Kidney glomerular epithelial cell (primary cell): ENCODE data around the gene LRRC63.
A peak's percentile ranks its signal among the peaks of the same experiment; 100 is the strongest.

Experiments
- DNase-seq: peaks from one replicate; lab custom pipeline; 2025; lab: John Stamatoyannopoulos, UW

LRRC63 gene

GRCh38 chr13:46310066-46310465, 98.3 kb downstream of the LRRC63 start:
- no peak for DNase-seq

DNA sequence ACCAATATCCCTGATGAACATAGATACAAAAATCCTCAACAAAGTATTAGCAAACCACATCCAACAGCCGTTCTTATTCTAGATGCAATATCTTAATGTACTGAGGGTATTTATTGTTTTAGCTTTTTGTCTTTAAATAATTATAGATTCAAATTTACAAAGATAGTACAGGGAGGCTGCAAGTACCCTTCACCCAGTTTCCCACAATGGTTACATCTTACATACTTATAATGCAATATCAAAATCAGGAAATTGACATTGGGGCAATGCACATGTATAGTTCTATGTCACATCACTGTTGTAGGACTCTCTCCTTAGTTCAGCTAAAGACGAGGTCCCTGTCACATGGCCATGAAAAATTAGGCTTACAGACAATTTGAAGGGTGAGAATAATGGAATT, 99.5 kb downstream of the LRRC63 start:
- DNase-seq: no peak

DNA sequence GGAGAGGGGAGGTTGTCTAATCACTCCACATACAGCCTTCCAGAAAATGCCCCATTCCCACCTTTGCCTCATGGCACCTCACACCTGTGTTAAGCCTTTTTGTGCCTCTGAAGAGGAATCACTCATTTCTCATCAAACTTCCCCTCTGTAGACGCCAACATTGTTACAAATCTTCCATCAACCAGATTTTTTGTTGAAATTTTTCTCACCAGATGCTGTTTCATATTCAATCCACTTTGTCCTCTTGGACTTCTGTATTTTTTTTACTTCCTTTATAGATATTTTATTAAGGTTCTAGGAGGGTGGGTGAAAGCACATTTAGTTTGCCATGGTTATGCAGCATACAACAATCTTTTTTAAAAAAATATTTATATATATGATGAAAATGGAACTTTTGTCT, 101.3 kb downstream of the LRRC63 start:
- DNase-seq: no peak

DNA sequence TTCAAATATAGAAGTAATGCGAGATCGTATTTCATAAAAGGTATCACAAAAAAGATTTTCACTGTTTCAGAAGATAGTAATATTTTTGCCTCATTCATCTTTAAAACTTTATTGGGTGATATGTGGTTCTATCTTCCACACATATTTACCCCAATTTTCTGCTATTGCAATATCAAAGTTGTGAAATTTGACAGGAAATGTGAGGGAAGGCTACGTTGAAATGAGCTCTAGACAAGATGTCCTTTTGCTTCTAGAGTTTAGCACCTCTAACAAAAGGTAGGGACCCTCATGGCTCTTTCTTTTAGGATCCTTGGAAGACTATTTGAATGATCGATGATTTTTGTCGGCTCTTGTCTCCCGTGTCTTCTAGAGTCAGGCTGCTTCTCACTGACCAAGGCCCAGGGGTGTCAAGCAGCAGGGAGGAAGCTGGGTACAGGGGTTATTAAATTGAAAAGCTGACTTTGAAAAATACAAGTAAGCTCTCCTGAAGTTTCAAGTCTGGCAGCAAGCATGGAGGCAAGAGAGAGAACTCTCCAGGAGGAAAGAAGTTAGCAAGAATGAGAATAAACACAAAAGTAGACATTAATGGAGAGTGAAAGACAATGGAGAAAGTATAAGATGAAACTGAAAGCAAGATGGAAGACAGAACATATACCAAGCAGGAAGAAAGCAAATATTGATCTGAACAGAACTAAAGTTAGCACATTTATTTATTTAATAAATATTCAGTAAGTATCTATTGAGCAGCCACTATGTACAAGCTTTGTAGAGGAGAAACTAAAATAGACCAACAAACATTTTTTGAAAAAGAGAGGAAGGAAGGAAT, 101.9 kb downstream of the LRRC63 start:
- DNase-seq: no peak

DNA sequence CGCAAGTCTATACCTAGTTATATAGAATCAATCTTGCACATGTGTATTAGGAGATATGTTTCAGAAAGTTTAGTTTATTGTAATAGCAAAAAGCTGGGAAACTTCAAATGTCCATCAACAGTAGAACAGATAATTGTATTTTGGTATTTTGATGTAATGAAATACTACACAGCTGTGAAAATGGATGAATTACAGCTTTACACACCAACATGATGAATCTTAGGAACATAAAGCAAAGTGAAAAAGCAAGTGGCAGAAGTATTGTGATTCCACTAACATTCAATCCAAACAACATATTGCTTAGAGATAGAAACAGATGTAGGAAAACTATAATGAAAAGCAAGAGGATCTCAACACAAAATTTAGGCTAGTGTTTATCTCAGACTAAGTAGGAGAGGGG, 102.9 kb downstream of the LRRC63 start:
- DNase-seq: no peak

DNA sequence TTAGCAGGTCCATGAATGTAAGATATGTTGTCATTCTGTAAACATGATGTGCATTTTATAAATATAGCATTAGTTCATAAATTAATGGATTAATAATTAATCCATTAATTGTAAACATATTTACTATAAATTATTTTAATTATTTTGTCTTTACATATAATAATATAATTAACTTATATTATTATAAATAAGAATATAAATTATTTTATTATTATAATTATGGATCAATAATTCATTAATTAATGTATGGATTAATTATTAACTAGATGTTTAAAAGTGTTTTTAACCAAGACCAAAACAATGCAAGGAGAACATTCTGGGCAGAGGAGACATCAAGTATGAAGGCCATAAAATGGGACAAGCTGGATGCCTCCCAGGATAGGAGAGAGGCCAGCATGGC, 103.3 kb downstream of the LRRC63 start:
- no peak for DNase-seq

GRCh38 chr13:46315491-46316075, 103.9 kb downstream of the LRRC63 start:
- no peak for DNase-seq

GRCh38 chr13:46317120-46317519, 105.4 kb downstream of the LRRC63 start:
- DNase-seq: no peak

DNA sequence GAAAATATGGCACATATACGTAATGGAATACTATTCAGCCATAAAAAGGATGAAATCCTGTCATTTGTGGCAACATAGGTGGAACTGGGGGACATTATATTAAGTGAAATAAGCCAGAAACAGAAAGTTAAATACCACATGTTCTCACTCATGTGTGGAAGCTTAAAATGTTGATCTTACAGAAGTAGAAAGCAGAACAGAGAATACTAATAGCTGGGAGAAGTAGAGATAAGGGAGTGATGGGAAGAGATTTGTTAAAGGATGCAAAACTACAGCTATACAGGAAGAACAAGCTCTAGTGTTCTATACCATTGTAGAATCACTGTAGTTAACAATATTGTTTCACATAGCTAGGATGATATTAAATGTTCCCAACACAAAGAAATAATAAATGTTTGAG, 107.3 kb downstream of the LRRC63 start:
- no peak for DNase-seq

DNA sequence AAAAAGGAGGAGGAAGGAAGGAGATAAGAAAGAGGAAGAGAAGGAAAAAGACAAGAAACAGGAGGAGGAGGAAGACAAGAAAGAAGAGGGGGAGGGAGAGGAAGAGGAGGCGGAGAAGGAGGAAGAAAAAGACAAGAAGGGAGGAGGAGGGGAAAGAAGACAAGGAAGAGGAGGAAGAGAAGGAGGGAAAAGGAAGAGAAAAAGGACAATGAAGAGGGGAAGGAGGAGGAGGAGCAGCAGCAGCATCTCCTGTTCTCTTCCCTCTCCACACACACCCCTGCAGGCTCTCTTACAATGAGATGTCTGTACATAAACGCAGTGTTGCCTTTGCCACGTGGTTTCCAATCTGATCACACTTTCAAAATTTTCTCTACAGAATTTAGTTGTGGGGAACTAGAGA, 108.7 kb downstream of the LRRC63 start:
- DNase-seq: no peak

DNA sequence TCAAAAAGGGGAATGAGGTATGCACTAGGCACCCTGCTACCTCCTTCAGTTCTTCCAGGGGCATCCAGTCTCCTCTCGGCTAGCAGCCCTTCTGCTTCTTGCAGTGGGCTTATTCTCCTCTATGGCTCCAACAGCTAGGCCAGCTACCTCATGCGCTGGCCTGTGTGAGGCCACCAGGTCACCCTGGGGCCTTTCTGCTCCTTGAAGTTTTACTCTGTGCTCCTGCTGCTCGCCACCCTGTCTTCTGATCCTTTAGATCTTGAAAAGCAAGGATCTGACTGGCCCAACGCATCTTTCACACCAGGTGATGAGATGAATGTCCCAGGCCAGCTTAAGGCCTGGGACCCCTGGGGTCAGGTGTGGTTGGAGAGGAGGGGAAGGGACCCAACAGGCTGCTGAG, 109.1 kb downstream of the LRRC63 start:
- DNase-seq: no peak

GRCh38 chr13:46321494-46322225, 109.9 kb downstream of the LRRC63 start:
- DNase-seq: peak; percentile 24

- no peak for DNase-seq
Observed at GRCh38 chr13:46324976-46325375, 113.2 kb downstream of the LRRC63 start.
